Kidney epithelial cell (primary cell): ENCODE measurements around the gene KCNH8. TPM values are rescaled to one million over a fixed set of nuclear protein-coding genes. Genes with fewer than 3 reads are reported as not detected.

ENCODE experiments used
- DNase-seq: peaks from one replicate; pipeline ENCODE4 v3.0.0-alpha.2; 2010; ENCODE audit warnings: low read depth
- H3K27me3 ChIP-seq: 2 replicates; pipeline ENCODE4 v1.6.0; 2011; ENCODE audit warnings: low read length; ENCODE audit not compliant: control insufficient read depth, insufficient read depth
- H3K36me3 ChIP-seq: 2 replicates; pipeline ENCODE4 v1.5.1; 2011; ENCODE audit warnings: low read length; ENCODE audit not compliant: control insufficient read depth, insufficient read depth
- H3K4me3 ChIP-seq: 2 replicates; pipeline ENCODE4 v1.5.1; 2011; ENCODE audit warnings: low read depth, mild to moderate bottlenecking, control low read depth, low read length
- CTCF ChIP-seq: IDR thresholded peaks from 2 replicates; pipeline ENCODE4 v1.5.1; 2011; ENCODE audit warnings: mild to moderate bottlenecking, moderate library complexity, low read length, control low read depth, inconsistent platforms; ENCODE audit not compliant: insufficient read depth, poor library complexity, severe bottlenecking
- total RNA-seq: library from RNA; depleted of rRNA; stranded (reverse); fragments of >200 nt; gene quantifications from 2 replicates; pipeline ENCODE4 v1.2.3, GENCODE V29; 2015

KCNH8 gene
- total RNA-seq, 1 donor from 2014 or later: 0.88 TPM

DNA sequence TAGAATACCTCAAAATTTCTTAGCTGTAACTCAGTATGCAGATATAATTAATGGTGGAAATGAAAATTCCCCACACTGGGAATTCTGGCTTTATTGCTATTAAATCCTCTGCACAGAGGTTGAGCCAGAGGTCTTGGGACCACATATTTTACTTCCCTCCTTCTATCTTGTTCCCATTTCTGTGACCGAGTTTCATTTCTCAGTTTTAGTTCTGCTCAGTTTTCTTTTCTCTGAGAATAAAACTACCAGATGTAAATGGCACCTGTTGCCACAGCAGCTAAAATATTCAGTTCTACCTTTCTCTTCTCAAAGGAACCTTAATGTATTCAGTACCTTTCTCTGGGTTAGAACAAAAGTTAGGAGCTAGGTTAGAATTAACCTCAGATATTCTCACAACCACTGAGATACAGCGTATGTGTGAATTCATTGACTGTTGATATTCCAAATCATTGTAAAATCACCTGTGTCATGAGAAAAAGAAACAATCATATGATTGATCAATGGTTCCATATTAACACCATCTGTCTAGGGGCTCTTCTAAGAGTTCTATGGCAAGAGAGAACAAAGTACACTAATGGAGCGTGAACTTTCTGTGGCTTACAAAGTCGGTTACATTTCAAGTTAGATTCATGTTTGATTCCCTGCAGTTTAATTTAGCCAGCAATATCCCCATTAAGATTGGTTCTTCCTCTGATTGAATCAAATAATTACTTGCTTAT lies 411.6 kb downstream of the KCNH8 start:
- Histone ChIP-seq H3K27me3 (no peaks in the 10 kb centered on the region), H3K36me3 (no peaks in the 10 kb centered on the region), H3K4me3 (no peak overlapping the region)
- TF ChIP-seq CTCF: no peak
- no peak for DNase-seq

DNA sequence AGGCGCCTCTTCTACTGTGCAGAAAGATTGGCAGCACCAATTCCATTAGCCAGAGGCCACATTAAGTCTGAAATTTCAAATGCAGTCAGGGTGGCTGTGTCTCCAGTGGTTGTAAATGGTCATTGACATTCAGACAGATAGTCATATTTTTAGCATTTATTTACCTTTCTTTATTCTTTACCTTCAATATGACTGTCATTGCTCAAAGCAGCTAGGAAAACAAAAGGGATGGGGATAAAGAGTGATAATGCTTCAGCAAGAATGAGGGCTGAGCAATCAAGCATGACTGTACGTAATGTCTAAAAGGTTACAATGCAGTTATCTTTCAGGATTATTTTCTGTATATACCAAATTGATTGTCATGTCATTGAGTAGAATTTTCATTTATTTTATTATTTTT lies 425.3 kb downstream of the KCNH8 start:
- Histone ChIP-seq H3K4me3 (no peak overlapping the region), H3K27me3 (no peaks in the 10 kb centered on the region), H3K36me3 (no peaks in the 10 kb centered on the region)
- no peak for DNase-seq
- TF ChIP-seq CTCF: no peak

- Histone ChIP-seq H3K4me3 (no peak overlapping the region), H3K36me3 (no peaks in the 10 kb centered on the region), H3K27me3 (no peaks in the 10 kb centered on the region)
- DNase-seq: no peak
- no peak for TF ChIP-seq CTCF
These were observed 426.0 kb downstream of the KCNH8 start for GRCh38 chr3:19574268-19574667.

DNA sequence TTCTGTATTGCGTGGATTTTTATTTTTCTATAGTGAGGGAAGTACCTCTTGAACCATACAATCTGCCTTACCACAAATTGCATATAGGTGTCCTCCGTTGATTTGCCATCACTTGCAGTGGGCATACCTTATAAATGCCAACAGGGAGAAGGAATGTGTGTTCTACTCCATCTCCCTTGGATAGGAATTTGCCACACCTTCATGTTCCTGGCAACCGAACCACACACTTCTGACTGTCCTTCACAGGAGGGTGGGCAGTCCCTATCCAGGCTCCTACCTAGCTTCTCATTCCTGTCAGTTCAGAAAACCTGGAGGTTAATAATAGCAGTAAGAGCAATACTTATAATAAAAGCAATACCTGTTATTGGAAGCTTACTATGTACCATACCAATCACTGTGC lies 428.0 kb downstream of the KCNH8 start:
- DNase-seq: no peak
- TF ChIP-seq CTCF: no peak
- no peaks in the 10 kb centered on the region for H3K36me3 ChIP-seq
- H3K4me3 ChIP-seq: no peak overlapping the region
- H3K27me3 ChIP-seq: no peaks in the 10 kb centered on the region
